Measurements from ENCODE around the gene CPA1.
"Not testable (repeated sequence)": the region's sequence is repeated elsewhere in the genome, so short reads cannot be mapped to it uniquely, and the experiment has no call there.

CPA1 gene

GRCh38 chr7:130372402-130373165 is 7.7 kb upstream of the CPA1 start:
- H3K4me3 ChIP-seq (ENCODE audit: low read depth, low read length), result no peak overlapping the region
- no peak for DNase-seq
- no peaks in the 10 kb centered on the region for H3K27me3 ChIP-seq (ENCODE audit: insufficient read depth, low read depth, severe bottlenecking)
- H3K27ac ChIP-seq, result no peak overlapping the region
- no peak for TF ChIP-seq CTCF (IDR thresholded peaks at IDR 0.05; ENCODE audit: low read depth, low read length)
- no peaks in the 10 kb centered on the region for H3K36me3 ChIP-seq
- peaks cover 3% of the 10 kb centered on the region for H3K9me3 ChIP-seq (ENCODE audit: severe bottlenecking)

- Histone ChIP-seq H3K27me3 (ENCODE audit: insufficient read depth, low read depth, severe bottlenecking) (no peaks in the 10 kb centered on the region), H3K27ac (no peak overlapping the region), H3K36me3 (no peaks in the 10 kb centered on the region), H3K9me3 (ENCODE audit: severe bottlenecking) (peaks cover 3% of the 10 kb centered on the region), H3K4me3 (ENCODE audit: low read depth, low read length) (no peak overlapping the region)
- DNase-seq, result no peak
- TF ChIP-seq CTCF (IDR thresholded peaks at IDR 0.05; ENCODE audit: low read depth, low read length), result no peak
Measured at GRCh38 chr7:130374507-130374906, 5.8 kb upstream of the CPA1 start.

- not testable (repeated sequence) for H3K36me3 ChIP-seq; H3K27ac ChIP-seq; H3K9me3 ChIP-seq (ENCODE audit: severe bottlenecking); H3K4me3 ChIP-seq (ENCODE audit: low read depth, low read length); DNase-seq; H3K27me3 ChIP-seq (ENCODE audit: insufficient read depth, low read depth, severe bottlenecking)
Measured at GRCh38 chr7:130376461-130376860, 3.8 kb upstream of the CPA1 start.

GRCh38 chr7:130377178-130377577 is 3.1 kb upstream of the CPA1 start:
- Histone ChIP-seq H3K36me3 (no peaks in the 10 kb centered on the region), H3K9me3 (ENCODE audit: severe bottlenecking) (peaks cover 3% of the 10 kb centered on the region), H3K4me3 (ENCODE audit: low read depth, low read length) (no peak overlapping the region), H3K27me3 (ENCODE audit: insufficient read depth, low read depth, severe bottlenecking) (no peaks in the 10 kb centered on the region), H3K27ac (no peak overlapping the region)
- DNase-seq, result no peak
- no peak for TF ChIP-seq CTCF (IDR thresholded peaks at IDR 0.05; ENCODE audit: low read depth, low read length)

GRCh38 chr7:130379019-130379418 is 1.3 kb upstream of the CPA1 start:
- DNase-seq, result no peak
- Histone ChIP-seq H3K4me3 (ENCODE audit: low read depth, low read length) (no peak overlapping the region), H3K36me3 (no peaks in the 10 kb centered on the region), H3K9me3 (ENCODE audit: severe bottlenecking) (peaks cover 3% of the 10 kb centered on the region), H3K27me3 (ENCODE audit: insufficient read depth, low read depth, severe bottlenecking) (no peaks in the 10 kb centered on the region), H3K27ac (no peak overlapping the region)
- no peak for TF ChIP-seq CTCF (IDR thresholded peaks at IDR 0.05; ENCODE audit: low read depth, low read length)

GRCh38 chr7:130379532-130379920 is 768 bp upstream of the CPA1 start:
- H3K9me3 ChIP-seq (ENCODE audit: severe bottlenecking), result peaks cover 3% of the 10 kb centered on the region
- peak overlapping the region; percentile 65 for H3K27ac ChIP-seq
- H3K36me3 ChIP-seq, result no peaks in the 10 kb centered on the region
- DNase-seq, result no peak
- no peak for TF ChIP-seq CTCF (IDR thresholded peaks at IDR 0.05; ENCODE audit: low read depth, low read length)
- H3K4me3 ChIP-seq (ENCODE audit: low read depth, low read length), result no peak overlapping the region
- H3K27me3 ChIP-seq (ENCODE audit: insufficient read depth, low read depth, severe bottlenecking), result no peaks in the 10 kb centered on the region
